Measurements from ENCODE around the gene PTPRT. TPM values are rescaled to one million over a fixed set of nuclear protein-coding genes. Genes with fewer than 3 reads are reported as not detected.
A peak's percentile ranks its signal among the peaks of the same experiment; 100 is the strongest.

PTPRT gene
- polyA plus RNA-seq, 3 donors = not detected

- Mint-ChIP-seq H3K4me3 (no peak overlapping the region), H3K4me1 (no peaks in the 10 kb centered on the region), H3K9me3 (peaks cover 0 to 15% (median 11%) of the 10 kb centered on the region in 7 donors), H3K27ac (no peak overlapping the region), H3K27me3 (ENCODE audit: low read depth in 3 of 3) (peaks cover 0 to 1% (median 0%) of the 10 kb centered on the region in 3 donors), H3K36me3 (no peaks in the 10 kb centered on the region)
- no peak for DNase-seq
- Histone ChIP-seq H3K4me1 (ENCODE audit: control insufficient read depth in 1 of 2, insufficient read depth in 2 of 2, low read length in 2 of 2) (no peaks in the 10 kb centered on the region), H3K27me3 (ENCODE audit: control insufficient read depth in 2 of 2, insufficient read depth in 2 of 2, low read length in 2 of 2) (no peaks in the 10 kb centered on the region), H3K4me2 (replicated peaks; ENCODE audit: extremely low read depth, low read length, poor library complexity, severe bottlenecking) (no peak overlapping the region), H2AFZ (ENCODE audit: insufficient read depth, low read depth, low read length, poor library complexity, severe bottlenecking) (no peak overlapping the region), H3K36me3 (replicated peaks in 1 of 2; ENCODE audit: control insufficient read depth in 1 of 2, insufficient read depth in 2 of 2, low read length in 2 of 2) (no peaks in the 10 kb centered on the region), H3K9me3 (replicated peaks in 1 of 2; ENCODE audit: control insufficient read depth in 1 of 2, insufficient read depth in 1 of 2, low read length in 2 of 2) (peaks cover 0 to 5% of the 10 kb centered on the region in 2 donors), H3K27ac (ENCODE audit: low read depth in 1 of 2, low read length in 2 of 2) (no peak overlapping the region), H4K20me1 (ENCODE audit: insufficient read depth, low read length) (no peaks in the 10 kb centered on the region), H3K79me2 (ENCODE audit: insufficient read depth, low read length) (no peaks in the 10 kb centered on the region), H3K4me3 (replicated peaks in 1 of 3; ENCODE audit: low read depth in 2 of 3, low read length in 3 of 3) (no peak overlapping the region), H3K9ac (ENCODE audit: insufficient read depth, low read length, poor library complexity, severe bottlenecking) (no peak overlapping the region)
- no peak for TF ChIP-seq CTCF (IDR thresholded peaks at IDR 0.05)
- intact Hi-C loops (cut with micrococcal nuclease) = loop anchor here in 1 of 2 donors (10.0 kb wide), 1 partner anchor 62 kb away; no protein-coding TSS in a partner anchor
- WGBS (ENCODE audit: insufficient coverage) = 47% methylated on average over 4 of the region's 7 CpGs
These were observed 142.7 kb downstream of the PTPRT start for GRCh38 chr20:43046966-43047365.

GRCh38 chr20:43043887-43044286, 145.8 kb downstream of the PTPRT start:
- no peaks in the 10 kb centered on the region for H3K27me3 ChIP-seq (ENCODE audit: control insufficient read depth in 2 of 2, insufficient read depth in 2 of 2, low read length in 2 of 2)

More at GRCh38 chr20:43043887-43044286, 145.8 kb downstream of the PTPRT start:
- Histone ChIP-seq H3K4me1 (ENCODE audit: control insufficient read depth in 1 of 2, insufficient read depth in 2 of 2, low read length in 2 of 2) (no peaks in the 10 kb centered on the region), H3K9ac (ENCODE audit: insufficient read depth, low read length, poor library complexity, severe bottlenecking) (no peak overlapping the region), H3K27ac (ENCODE audit: low read depth in 1 of 2, low read length in 2 of 2) (no peak overlapping the region), H3K4me2 (replicated peaks; ENCODE audit: extremely low read depth, low read length, poor library complexity, severe bottlenecking) (no peak overlapping the region), H3K36me3 (replicated peaks in 1 of 2; ENCODE audit: control insufficient read depth in 1 of 2, insufficient read depth in 2 of 2, low read length in 2 of 2) (no peaks in the 10 kb centered on the region), H3K4me3 (replicated peaks in 1 of 3; ENCODE audit: low read depth in 2 of 3, low read length in 3 of 3) (no peak overlapping the region), H3K9me3 (replicated peaks in 1 of 2; ENCODE audit: control insufficient read depth in 1 of 2, insufficient read depth in 1 of 2, low read length in 2 of 2) (peaks cover 0 to 5% of the 10 kb centered on the region in 2 donors), H3K79me2 (ENCODE audit: insufficient read depth, low read length) (no peaks in the 10 kb centered on the region), H2AFZ (ENCODE audit: insufficient read depth, low read depth, low read length, poor library complexity, severe bottlenecking) (no peak overlapping the region), H4K20me1 (ENCODE audit: insufficient read depth, low read length) (no peaks in the 10 kb centered on the region)
- no peak for TF ChIP-seq CTCF (IDR thresholded peaks at IDR 0.05)
- intact Hi-C loops (cut with micrococcal nuclease) = loop anchor here in 1 of 2 donors (10.0 kb wide), 1 partner anchor 59 kb away; no protein-coding TSS in a partner anchor
- Mint-ChIP-seq H3K27ac (peak overlapping the region in 1 of 7 donors; percentile 8), H3K27me3 (ENCODE audit: low read depth in 3 of 3) (peaks cover 0 to 1% (median 0%) of the 10 kb centered on the region in 3 donors), H3K4me3 (no peak overlapping the region), H3K36me3 (no peaks in the 10 kb centered on the region), H3K4me1 (no peaks in the 10 kb centered on the region), H3K9me3 (peaks cover 0 to 14% (median 11%) of the 10 kb centered on the region in 7 donors)
- WGBS (ENCODE audit: insufficient coverage) = 33% methylated on average over 3 of the region's 4 CpGs
- no peak for DNase-seq

Measured in CD14-positive monocyte (primary cell).